ENCODE results near the gene GLP1R. TPM values are rescaled to one million over a fixed set of nuclear protein-coding genes. Genes with fewer than 3 reads are reported as not detected.

GLP1R gene
- total RNA-seq, 4 donors from 2014 or later: 0.32 to 0.95 (median 0.59) TPM; not detected in 1

- Histone ChIP-seq H3K27me3 (peaks cover 21% of the 10 kb centered on the region), H3K36me3 (no peaks in the 10 kb centered on the region), H3K4me3 (no peak overlapping the region), H3K27ac (no peak overlapping the region), H3K9me3 (no peaks in the 10 kb centered on the region), H3K4me1 (no peaks in the 10 kb centered on the region)
- 72% methylated on average over 7 of the region's 8 CpGs for WGBS
- TF ChIP-seq POLR2A (IDR thresholded peaks at IDR 0.05): no peak
- no peak for TF ChIP-seq CTCF (IDR thresholded peaks at IDR 0.05)
- no peak for TF ChIP-seq EP300 (IDR thresholded peaks at IDR 0.05)
- TF ChIP-seq POLR2AphosphoS5 (IDR thresholded peaks at IDR 0.05): no peak
- no peak for DNase-seq (ENCODE audit: low spot score in 2 of 2)
Observed at GRCh38 chr6:39082310-39082709, 33.7 kb downstream of the GLP1R start.

- TF ChIP-seq CTCF (IDR thresholded peaks at IDR 0.05): no peak
- TF ChIP-seq POLR2AphosphoS5 (IDR thresholded peaks at IDR 0.05): no peak
- no peak for TF ChIP-seq EP300 (IDR thresholded peaks at IDR 0.05)
- no peak for TF ChIP-seq POLR2A (IDR thresholded peaks at IDR 0.05)
- 45% methylated on average over 2 of the region's 2 CpGs for WGBS
- H3K9me3 ChIP-seq: no peaks in the 10 kb centered on the region
- H3K27me3 ChIP-seq: peaks cover 26% of the 10 kb centered on the region
- no peak overlapping the region for H3K27ac ChIP-seq
- no peaks in the 10 kb centered on the region for H3K4me1 ChIP-seq
- no peaks in the 10 kb centered on the region for H3K36me3 ChIP-seq
- no peak for DNase-seq (ENCODE audit: low spot score in 2 of 2)
- no peak overlapping the region for H3K4me3 ChIP-seq
Observed at GRCh38 chr6:39083231-39083634, 34.7 kb downstream of the GLP1R start.

- H3K27ac ChIP-seq: no peak overlapping the region
- TF ChIP-seq EP300 (IDR thresholded peaks at IDR 0.05) (no peak), CTCF (IDR thresholded peaks at IDR 0.05) (no peak), POLR2A (IDR thresholded peaks at IDR 0.05) (no peak), POLR2AphosphoS5 (IDR thresholded peaks at IDR 0.05) (no peak)
- H3K36me3 ChIP-seq: no peaks in the 10 kb centered on the region
- no peak for DNase-seq (ENCODE audit: low spot score in 2 of 2)
- peaks cover 28% of the 10 kb centered on the region for H3K27me3 ChIP-seq
- 91% methylated on average over 5 of the region's 7 CpGs for WGBS
- H3K9me3 ChIP-seq: no peaks in the 10 kb centered on the region
- no peak overlapping the region for H3K4me3 ChIP-seq
- no peaks in the 10 kb centered on the region for H3K4me1 ChIP-seq
Observed at GRCh38 chr6:39084506-39084905, 35.9 kb downstream of the GLP1R start.

- no peak for DNase-seq (ENCODE audit: low spot score in 2 of 2)
- peaks cover 29% of the 10 kb centered on the region for H3K27me3 ChIP-seq
- TF ChIP-seq EP300 (IDR thresholded peaks at IDR 0.05): no peak
- no peak for TF ChIP-seq POLR2A (IDR thresholded peaks at IDR 0.05)
- no peak for TF ChIP-seq CTCF (IDR thresholded peaks at IDR 0.05)
- TF ChIP-seq POLR2AphosphoS5 (IDR thresholded peaks at IDR 0.05): no peak
- no peaks in the 10 kb centered on the region for H3K4me1 ChIP-seq
- no peak overlapping the region for H3K27ac ChIP-seq
- H3K36me3 ChIP-seq: no peaks in the 10 kb centered on the region
- H3K9me3 ChIP-seq: no peaks in the 10 kb centered on the region
- WGBS: 59% methylated on average over 5 of the region's 5 CpGs
- no peak overlapping the region for H3K4me3 ChIP-seq
Observed at GRCh38 chr6:39085129-39085797, 36.7 kb downstream of the GLP1R start.

- peaks cover 33% of the 10 kb centered on the region for H3K27me3 ChIP-seq
- TF ChIP-seq EP300 (IDR thresholded peaks at IDR 0.05) (no peak), CTCF (IDR thresholded peaks at IDR 0.05) (no peak), POLR2AphosphoS5 (IDR thresholded peaks at IDR 0.05) (no peak), POLR2A (IDR thresholded peaks at IDR 0.05) (no peak)
Observed at GRCh38 chr6:39086294-39086693, 37.7 kb downstream of the GLP1R start.

More at GRCh38 chr6:39086294-39086693, 37.7 kb downstream of the GLP1R start:
- WGBS: 75% methylated on average over 7 of the region's 7 CpGs
- Histone ChIP-seq H3K36me3 (no peaks in the 10 kb centered on the region), H3K4me3 (no peak overlapping the region), H3K9me3 (no peaks in the 10 kb centered on the region), H3K4me1 (no peaks in the 10 kb centered on the region), H3K27ac (no peak overlapping the region)
- DNase-seq (ENCODE audit: low spot score in 2 of 2): no peak

All from suprapubic skin (tissue), 4 donors.